ENCODE results near the gene FTH1. TPM values are rescaled to one million over a fixed set of nuclear protein-coding genes. Genes with fewer than 3 reads are reported as not detected.

The FTH1 gene
- total RNA-seq, 2 donors from 2014 or later = 2,226 to 2,809 TPM

DNA sequence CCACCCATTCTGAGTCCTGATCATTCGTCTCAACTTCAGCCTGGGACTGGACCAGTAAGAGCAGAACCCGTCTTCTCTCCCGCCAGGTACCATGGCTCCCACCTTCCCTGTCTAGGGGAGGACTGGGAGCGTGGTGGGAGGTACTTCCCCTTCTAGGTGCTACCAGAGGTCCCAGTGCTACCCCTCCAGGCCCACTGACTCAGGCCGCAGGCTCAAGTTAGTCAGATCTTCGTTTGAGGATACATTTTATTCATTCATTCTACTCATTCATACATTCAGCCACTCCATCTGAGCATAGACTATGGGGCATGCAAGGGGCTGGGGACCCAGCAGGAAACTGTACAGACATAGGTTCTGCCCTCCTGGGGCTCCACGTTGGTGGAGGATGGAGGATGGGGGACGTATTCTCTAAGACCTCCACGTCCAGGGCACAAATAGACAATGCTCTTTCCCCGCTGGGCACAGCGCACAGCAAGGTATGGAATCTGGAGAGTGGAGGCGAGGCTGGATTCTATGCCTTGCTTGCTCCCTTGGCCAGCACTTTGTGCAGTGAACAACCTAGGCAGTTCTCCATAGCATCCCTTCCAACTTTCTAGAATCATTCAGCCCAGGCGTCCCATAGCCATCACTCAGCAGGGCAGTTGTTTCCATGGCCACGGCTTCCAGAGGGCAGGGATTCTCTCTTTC is 49.0 kb downstream of the FTH1 start:
- H3K4me3 ChIP-seq (ENCODE audit: low read length) = peak overlapping the region; percentile 72
- peaks cover 24% of the 10 kb centered on the region for H3K27me3 Mint-ChIP-seq (ENCODE audit: insufficient read depth)
- H3K36me3 Mint-ChIP-seq (ENCODE audit: low read depth) = no peaks in the 10 kb centered on the region

DNA sequence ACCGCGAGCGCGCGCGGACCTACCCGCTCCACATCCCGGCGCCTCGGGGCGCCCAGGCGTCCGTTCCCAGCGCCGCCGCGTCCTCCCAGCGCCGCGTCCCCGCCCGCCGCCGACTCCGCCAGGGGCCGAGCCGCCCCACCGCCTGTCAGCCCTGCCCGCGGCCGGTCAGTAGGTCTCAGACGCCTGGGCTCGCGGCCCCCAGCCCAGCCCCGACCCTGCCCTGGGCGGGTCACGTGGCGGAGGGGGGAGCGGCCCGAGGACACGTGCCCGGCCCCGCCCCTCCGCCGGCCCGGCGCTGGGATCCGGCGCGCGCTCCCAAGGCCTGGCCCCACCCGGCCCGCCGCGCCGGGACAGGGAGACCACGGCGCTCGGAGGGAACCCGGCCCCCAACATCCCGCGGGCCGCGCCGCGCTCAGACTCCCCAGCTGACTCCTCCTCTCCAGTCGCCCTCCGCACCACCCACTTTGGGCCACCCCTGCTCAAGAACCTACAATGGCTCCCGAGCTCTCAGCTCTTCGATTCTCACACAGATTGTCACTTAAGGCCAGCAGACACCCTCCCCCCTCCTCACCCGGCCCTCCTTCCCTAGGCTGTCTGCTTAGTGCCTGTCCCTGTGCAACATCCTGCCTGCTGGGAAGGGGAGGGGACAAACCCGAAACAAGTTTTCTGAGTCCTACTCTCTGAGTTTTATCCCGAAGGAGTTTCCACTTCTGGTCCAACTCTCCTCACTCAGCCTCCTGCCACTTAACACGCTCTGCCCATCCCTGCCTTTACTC is 49.9 kb downstream of the FTH1 start, which contains the start of gene RAB3IL1:
RAB3IL1 (minus strand) TSS at position 233 of the 776 bp plus-strand sequence; CDS start at position 34, 199 bp downstream.
- H3K4me3 ChIP-seq (ENCODE audit: low read length) = peak within 1 kb of the TSS; percentile 72
- H3K27me3 ChIP-seq (ENCODE audit: control insufficient read depth, insufficient read depth, low read length, poor library complexity, severe bottlenecking) = peaks cover 10% of the 10 kb centered on the region
- 5 to 18% methylated on average over 16 to 74 of the region's 74 CpGs for WGBS, 2 experiments (ENCODE audit: insufficient coverage in 1 of 2, insufficient read length in 1 of 2)
- H3K36me3 Mint-ChIP-seq (ENCODE audit: low read depth) = no peaks in the 10 kb centered on the region
- peaks cover 24% of the 10 kb centered on the region for H3K27me3 Mint-ChIP-seq (ENCODE audit: insufficient read depth)
- peak within 1 kb of the TSS; percentile 62 for H3K4me3 Mint-ChIP-seq
- H3K27ac ChIP-seq (ENCODE audit: low read depth, low read length) = no peak within 1 kb of the TSS
- H3K36me3 ChIP-seq (ENCODE audit: control insufficient read depth, insufficient read depth, low read length) = no peaks in the 10 kb centered on the region
- peak within 1 kb of the TSS; percentile 15 for H3K9ac ChIP-seq (ENCODE audit: extremely low read depth, low read length, poor library complexity, severe bottlenecking)
- no peaks in the 10 kb centered on the region for H3K9me3 Mint-ChIP-seq
- peaks cover 38% of the 10 kb centered on the region for H3K4me1 Mint-ChIP-seq
- peak within 1 kb of the TSS; percentile 32 for H3K27ac Mint-ChIP-seq
- TF ChIP-seq CTCF (conservative IDR thresholded peaks at IDR 0.05) = no peak
- H3K9me3 ChIP-seq (ENCODE audit: control insufficient read depth, low read length) = no peaks in the 10 kb centered on the region
- peaks cover 3% of the 10 kb centered on the region for H3K4me1 ChIP-seq (ENCODE audit: control insufficient read depth, insufficient read depth, low read length)
- peak; percentile 82 for DNase-seq

More for the DNA sequence above, 49.0 kb downstream of the FTH1 start:
- Histone ChIP-seq H3K9me3 (ENCODE audit: control insufficient read depth, low read length) (no peaks in the 10 kb centered on the region), H3K27me3 (ENCODE audit: control insufficient read depth, insufficient read depth, low read length, poor library complexity, severe bottlenecking) (peaks cover 10% of the 10 kb centered on the region), H3K36me3 (ENCODE audit: control insufficient read depth, insufficient read depth, low read length) (no peaks in the 10 kb centered on the region), H3K4me1 (ENCODE audit: control insufficient read depth, insufficient read depth, low read length) (peaks cover 11% of the 10 kb centered on the region), H3K27ac (ENCODE audit: low read depth, low read length) (no peak overlapping the region), H3K9ac (ENCODE audit: extremely low read depth, low read length, poor library complexity, severe bottlenecking) (no peak overlapping the region)
- no peak for TF ChIP-seq CTCF (conservative IDR thresholded peaks at IDR 0.05)
- 91% methylated on average over 6 to 14 of the region's 14 CpGs for WGBS, 2 experiments (ENCODE audit: insufficient coverage in 1 of 2, insufficient read length in 1 of 2)
- Mint-ChIP-seq H3K27ac (no peak overlapping the region), H3K9me3 (no peaks in the 10 kb centered on the region), H3K4me3 (peak overlapping the region; percentile 62), H3K4me1 (peaks cover 46% of the 10 kb centered on the region)
- peak; percentile 42 for DNase-seq

DNA sequence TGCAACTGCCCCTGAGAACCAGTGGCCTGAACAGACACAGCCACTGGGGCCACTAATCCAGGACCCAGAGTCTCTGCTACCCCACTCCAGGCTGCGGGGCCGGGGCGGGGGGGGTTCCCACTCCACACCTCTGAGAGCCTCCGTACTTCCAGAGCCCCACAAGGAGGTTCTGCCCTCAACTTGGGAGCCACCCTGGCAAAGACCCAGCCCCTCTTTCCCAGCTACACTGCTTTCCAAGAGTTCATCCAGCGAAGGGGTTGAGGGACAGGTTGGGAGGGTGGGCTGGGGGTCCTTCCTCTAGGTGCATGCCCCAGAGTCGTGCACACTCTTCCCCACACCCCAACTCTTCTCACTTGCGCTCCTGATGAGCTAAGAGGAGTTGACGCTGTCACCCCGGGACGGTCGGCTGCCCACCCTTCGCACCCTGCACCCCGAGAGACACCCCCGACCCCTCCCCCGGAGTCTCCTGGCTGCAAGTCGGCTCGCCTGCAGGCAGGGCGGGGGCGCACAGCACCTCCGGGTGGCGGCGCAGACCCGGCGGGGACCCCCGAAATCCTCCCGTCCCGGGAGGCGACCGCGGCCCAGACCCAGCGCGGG is 50.6 kb downstream of the FTH1 start:
- H3K27me3 Mint-ChIP-seq (ENCODE audit: insufficient read depth) = peaks cover 24% of the 10 kb centered on the region
- H3K9ac ChIP-seq (ENCODE audit: extremely low read depth, low read length, poor library complexity, severe bottlenecking) = no peak overlapping the region
- H3K27ac ChIP-seq (ENCODE audit: low read depth, low read length) = no peak overlapping the region
- H3K4me3 ChIP-seq (ENCODE audit: low read length) = peak overlapping the region; percentile 72
- no peak for TF ChIP-seq CTCF (conservative IDR thresholded peaks at IDR 0.05)
- H3K4me1 Mint-ChIP-seq = peaks cover 36% of the 10 kb centered on the region
- H3K4me3 Mint-ChIP-seq = peak overlapping the region; percentile 62
- 18 to 24% methylated on average over 6 to 32 of the region's 32 CpGs for WGBS, 2 experiments (ENCODE audit: insufficient coverage in 1 of 2, insufficient read length in 1 of 2)
- peaks cover 10% of the 10 kb centered on the region for H3K27me3 ChIP-seq (ENCODE audit: control insufficient read depth, insufficient read depth, low read length, poor library complexity, severe bottlenecking)
- H3K36me3 Mint-ChIP-seq (ENCODE audit: low read depth) = no peaks in the 10 kb centered on the region
- H3K9me3 Mint-ChIP-seq = no peaks in the 10 kb centered on the region
- DNase-seq = peak; percentile 47
- H3K36me3 ChIP-seq (ENCODE audit: control insufficient read depth, insufficient read depth, low read length) = no peaks in the 10 kb centered on the region
- no peaks in the 10 kb centered on the region for H3K9me3 ChIP-seq (ENCODE audit: control insufficient read depth, low read length)
- H3K27ac Mint-ChIP-seq = no peak overlapping the region
- H3K4me1 ChIP-seq (ENCODE audit: control insufficient read depth, insufficient read depth, low read length) = peaks cover 3% of the 10 kb centered on the region

All from endodermal cell (in vitro differentiated cells).